B cell (primary cell): ENCODE measurements around the gene TBCCD1. TPM values are rescaled to one million over a fixed set of nuclear protein-coding genes. Genes with fewer than 3 reads are reported as not detected.
A peak's percentile ranks its signal among the peaks of the same experiment; 100 is the strongest.

ENCODE experiments used
- ATAC-seq: fragments of 200-7000 bp; cut with Tn5 transposase; one replicate; pipeline ENCODE4 v1.10.0; 2021; ENCODE audit warnings: low read depth, mild to moderate bottlenecking, moderate number of reproducible peaks, moderate library complexity
- CTCF ChIA-PET: fragments of 350-600 bp; sonication (Branson Sonifier 250); formaldehyde crosslinking; loops from one replicate; lab custom pipeline; 2021; ENCODE audit warnings: antibody characterized with exemption, inconsistent platforms; lab: Charles Lee
- POLR2A ChIA-PET: fragments of 350-600 bp; sonication (Branson Sonifier 250); formaldehyde crosslinking; loops from one replicate; lab custom pipeline; 2021; ENCODE audit warnings: antibody characterized with exemption; lab: Charles Lee
- DNase-seq: peaks from one replicate; pipeline ENCODE4 v3.0.0; 2013
- H2AFZ ChIP-seq: 2 replicates; pipeline ENCODE4 v1.6.1; 2012; ENCODE audit warnings: mild to moderate bottlenecking, low read depth, low read length; ENCODE audit not compliant: insufficient read depth, poor library complexity, severe bottlenecking
- H3K27ac ChIP-seq, 2 donors: 1 replicate in 1 of 2; 2 replicates in 1 of 2; pipeline ENCODE4 v1.5.1; 2012 to 2013; ENCODE audit warnings: low read length in 2 of 2, mild to moderate bottlenecking in 2 of 2, moderate library complexity in 1 of 2
- H3K27me3 ChIP-seq, 4 experiments: fragments of 200-600 bp in 1 of 4; sonication (generic) in 1 of 4; replicated peaks in 1 of 4; 1 replicate in 2 of 4; 2 replicates in 2 of 4; pipeline versions ENCODE4 v1.6.1 to v1.7.0; 2013 to 2016; ENCODE audit warnings: low read length in 3 of 4, mild to moderate bottlenecking in 2 of 4, mixed read lengths in 1 of 4, moderate library complexity in 1 of 4; ENCODE audit not compliant: insufficient read depth in 4 of 4, control insufficient read depth in 3 of 4; ENCODE audit errors: control extremely low read depth in 1 of 4
- H3K36me3 ChIP-seq, 2 experiments: replicated peaks in 1 of 2; 1 replicate in 1 of 2; 2 replicates in 1 of 2; pipeline versions ENCODE4 v1.6.1 to v1.7.1; 2013; ENCODE audit warnings: low read length in 1 of 2; ENCODE audit not compliant: insufficient read depth in 2 of 2, control insufficient read depth in 1 of 2; ENCODE audit errors: control extremely low read depth in 1 of 2, extremely low read depth in 1 of 2
- H3K4me1 ChIP-seq, 2 donors: fragments of 200-600 bp in 1 of 2; sonication (generic) in 1 of 2; 1 replicate in 1 of 2; 2 replicates in 1 of 2; pipeline versions ENCODE4 v1.5.1 to v1.6.1; 2013 to 2017; ENCODE audit warnings: low read length in 2 of 2; ENCODE audit not compliant: control insufficient read depth in 2 of 2, insufficient read depth in 2 of 2
- H3K4me2 ChIP-seq: replicated peaks from 2 replicates; pipeline ENCODE3; 2012; ENCODE audit warnings: mild to moderate bottlenecking, low read depth, low read length; ENCODE audit not compliant: poor library complexity, severe bottlenecking
- H3K4me3 ChIP-seq, 5 experiments: fragments of 200-600 bp in 1 of 5; sonication (generic) in 1 of 5; 1 replicate in 3 of 5; 2 replicates in 2 of 5; pipeline versions ENCODE4 v1.5.1 to v1.7.0; 2011 to 2016; ENCODE audit warnings: low read length in 4 of 5, mild to moderate bottlenecking in 4 of 5, low read depth in 2 of 5, control low read depth in 1 of 5, moderate library complexity in 1 of 5; ENCODE audit not compliant: insufficient read depth in 1 of 5; ENCODE audit errors: control extremely low read depth in 1 of 5, extremely low read depth in 1 of 5
- H3K79me2 ChIP-seq: fragments of 200-600 bp; sonication (generic); one replicate; pipeline ENCODE4 v1.6.0; 2016; ENCODE audit warnings: low read length; ENCODE audit not compliant: control insufficient read depth, insufficient read depth
- H3K9ac ChIP-seq: fragments of 200-600 bp; sonication (generic); 2 replicates; pipeline ENCODE4 v1.6.1; 2017; ENCODE audit warnings: mild to moderate bottlenecking, low read length, moderate library complexity
- H3K9me3 ChIP-seq, 3 donors: one replicate each; pipeline versions ENCODE4 v1.6.1 to v1.7.1; 2013; ENCODE audit warnings: low read length in 2 of 3; ENCODE audit not compliant: control insufficient read depth in 2 of 3, insufficient read depth in 1 of 3; ENCODE audit errors: control extremely low read depth in 1 of 3
- H4K20me1 ChIP-seq: 2 replicates; pipeline ENCODE4 v1.6.0; 2012; ENCODE audit warnings: mild to moderate bottlenecking, low read length; ENCODE audit not compliant: insufficient read depth, control insufficient read depth, poor library complexity, severe bottlenecking
- H3K27ac Mint-ChIP-seq: one replicate; pipeline ENCODE4 v1.8.0; 2021; ENCODE audit warnings: mixed read lengths
- H3K27me3 Mint-ChIP-seq: one replicate; pipeline ENCODE4 v1.8.0; 2021; ENCODE audit warnings: mixed read lengths
- H3K4me1 Mint-ChIP-seq: one replicate; pipeline ENCODE4 v1.8.0; 2021; ENCODE audit warnings: mixed read lengths
- H3K4me3 Mint-ChIP-seq: one replicate; pipeline ENCODE4 v1.8.0; 2021; ENCODE audit warnings: mixed read lengths
- H3K9me3 Mint-ChIP-seq: one replicate; pipeline ENCODE4 v1.8.0; 2022; ENCODE audit warnings: mixed read lengths; ENCODE audit not compliant: insufficient read depth
- EZH2 ChIP-seq: IDR thresholded peaks from 2 replicates; pipeline ENCODE4 v1.6.1; 2012; ENCODE audit warnings: borderline replicate concordance, low read depth, mild to moderate bottlenecking, moderate library complexity, low read length; ENCODE audit not compliant: insufficient read depth, poor library complexity, severe bottlenecking
- WGBS: methylation state at CpG from one replicate; pipeline ENCODE4 v1.1.5; 2013; ENCODE audit warnings: missing lambda C conversion rate; ENCODE audit not compliant: insufficient coverage; 5-methylcytosine and 5-hydroxymethylcytosine counted together
- intact Hi-C: fragments of 100-400 bp; cut with micrococcal nuclease; formaldehyde crosslinking; loops from one replicate; pipeline ENCODE4 v1.10.0; 2022
- polyA plus RNA-seq: library from polyadenylated mRNA; depleted of rRNA; stranded (reverse); fragments of >200 nt; gene quantifications from 2 replicates; pipeline ENCODE4 v1.2.3, GENCODE V29; 2012
- total RNA-seq, 2 donors: library from RNA; stranded (reverse); fragments of 120-200 nt in 1 of 2; gene quantifications; 1 replicate in 1 of 2; 2 replicates in 1 of 2; pipeline versions ENCODE4 v1.2.3 to v1.2.4, GENCODE V29; 2013 to 2022
- TF ChIP-seq, protein P1 (sequence below): fragments of 200-600 bp; IDR thresholded peaks from one replicate; pipeline ENCODE4 v1.8.0; 2022; ENCODE audit warnings: antibody characterized with exemption, mild to moderate bottlenecking

Gene TBCCD1
- total and polyA plus RNA-seq, 2 donors (not counting 1 experiment from before 2014, with no cell fraction given): 15.9 to 17.3 TPM

DNA sequence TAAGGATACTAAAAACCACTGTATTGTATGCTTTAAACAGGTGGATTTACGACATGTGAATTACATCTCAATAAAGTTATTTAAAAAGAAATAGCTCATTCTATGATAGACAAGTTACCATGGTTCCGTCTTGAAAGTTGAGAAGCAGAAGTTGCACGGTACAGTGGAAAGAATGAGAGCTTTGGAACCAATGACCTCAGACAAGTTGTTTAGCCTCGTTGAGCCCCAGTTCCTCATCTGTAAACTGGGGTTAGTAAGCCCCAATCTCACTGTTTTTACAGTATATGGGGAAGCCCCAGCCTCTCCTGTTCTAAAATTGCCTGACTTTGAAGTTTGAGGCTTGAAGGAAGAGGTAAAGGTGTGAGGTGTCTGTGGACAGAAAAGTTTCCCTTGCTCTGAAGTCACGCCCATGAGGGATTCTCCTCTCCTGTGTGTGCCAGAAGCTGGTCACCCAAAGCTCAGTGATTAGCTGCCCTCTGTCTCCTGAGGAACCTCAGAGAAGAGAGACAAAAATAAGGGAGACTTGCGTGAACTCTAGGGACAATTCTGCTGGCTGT, 32.9 kb downstream of the TBCCD1 start:
- peak overlapping the region in 1 of 5 experiments; percentile 18 for H3K4me3 ChIP-seq
- H3K4me2 ChIP-seq: peak overlapping the region; percentile 72
- peaks cover 57 to 66% of the 10 kb centered on the region in 2 donors for H3K4me1 ChIP-seq
- no peaks in the 10 kb centered on the region for H4K20me1 ChIP-seq
- peak; percentile 80 for ATAC-seq
- H3K79me2 ChIP-seq: no peaks in the 10 kb centered on the region
- Mint-ChIP-seq H3K4me3 (peak overlapping the region; percentile 88), H3K9me3 (no peaks in the 10 kb centered on the region), H3K27me3 (no peaks in the 10 kb centered on the region), H3K4me1 (peaks cover 69% of the 10 kb centered on the region), H3K27ac (peak overlapping the region; percentile 94)
- H3K27ac ChIP-seq: peak overlapping the region; percentile 82 to 87
- TF ChIP-seq EZH2: no peak
- TF ChIP-seq, protein P1, sequence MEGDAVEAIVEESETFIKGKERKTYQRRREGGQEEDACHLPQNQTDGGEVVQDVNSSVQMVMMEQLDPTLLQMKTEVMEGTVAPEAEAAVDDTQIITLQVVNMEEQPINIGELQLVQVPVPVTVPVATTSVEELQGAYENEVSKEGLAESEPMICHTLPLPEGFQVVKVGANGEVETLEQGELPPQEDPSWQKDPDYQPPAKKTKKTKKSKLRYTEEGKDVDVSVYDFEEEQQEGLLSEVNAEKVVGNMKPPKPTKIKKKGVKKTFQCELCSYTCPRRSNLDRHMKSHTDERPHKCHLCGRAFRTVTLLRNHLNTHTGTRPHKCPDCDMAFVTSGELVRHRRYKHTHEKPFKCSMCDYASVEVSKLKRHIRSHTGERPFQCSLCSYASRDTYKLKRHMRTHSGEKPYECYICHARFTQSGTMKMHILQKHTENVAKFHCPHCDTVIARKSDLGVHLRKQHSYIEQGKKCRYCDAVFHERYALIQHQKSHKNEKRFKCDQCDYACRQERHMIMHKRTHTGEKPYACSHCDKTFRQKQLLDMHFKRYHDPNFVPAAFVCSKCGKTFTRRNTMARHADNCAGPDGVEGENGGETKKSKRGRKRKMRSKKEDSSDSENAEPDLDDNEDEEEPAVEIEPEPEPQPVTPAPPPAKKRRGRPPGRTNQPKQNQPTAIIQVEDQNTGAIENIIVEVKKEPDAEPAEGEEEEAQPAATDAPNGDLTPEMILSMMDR: no peak
- DNase-seq: peak; percentile 92
- intact Hi-C loops: loop anchor here (1.0 to 5.0 kb wide), 7 partner anchors 15 to 596 kb away; partner anchors contain the start of genes DGKG, DNAJB11, ETV5 and TRA2B
- H3K36me3 ChIP-seq: peaks cover 0 to 6% of the 10 kb centered on the region in 2 experiments
- peaks cover 0 to 11% (median 5%) of the 10 kb centered on the region in 4 experiments for H3K27me3 ChIP-seq
- H3K9ac ChIP-seq: peak overlapping the region; percentile 35
- POLR2A ChIA-PET: interaction anchor here (1.0 to 2.0 kb wide), 6 partner anchors 8 to 596 kb away, joined by 3 to 8 read pairs (median 4); partner anchors contain the start of genes EIF4A2, TBCCD1 and TRA2B
- no peaks in the 10 kb centered on the region for H3K9me3 ChIP-seq
- WGBS: 13% methylated on average over 4 of the region's 6 CpGs
- no peak overlapping the region for H2AFZ ChIP-seq
- CTCF ChIA-PET: interaction anchor here (0.7 to 13.9 kb wide), 17 partner anchors 8 to 556 kb away, joined by 3 to 559 read pairs (median 3); partner anchors contain the start of gene DNAJB11

DNA sequence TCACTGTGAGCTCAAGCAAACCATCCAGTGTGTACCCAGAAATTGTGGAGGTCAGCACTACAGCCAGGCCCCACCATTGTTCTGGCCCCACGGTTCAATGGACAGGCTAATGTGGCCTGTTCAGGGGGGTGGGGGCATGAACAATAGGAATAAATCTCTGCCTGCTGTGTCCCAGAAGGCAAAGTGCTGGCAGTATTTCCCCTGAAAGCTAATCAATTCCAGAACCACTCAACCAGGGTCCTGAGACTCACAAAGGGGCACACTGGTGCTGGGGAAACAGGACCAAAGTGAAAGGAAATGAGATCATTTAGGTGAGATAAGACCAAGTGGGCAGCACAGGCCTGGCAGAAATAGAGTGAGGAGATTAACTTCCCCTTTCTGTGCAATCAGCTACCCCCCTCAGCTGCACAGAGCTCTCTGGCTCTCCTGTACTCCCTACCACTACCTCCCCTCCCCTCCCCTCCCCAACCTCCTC, 34.5 kb downstream of the TBCCD1 start:
- Histone ChIP-seq H3K27ac (peak overlapping the region; percentile 82 to 84), H4K20me1 (no peaks in the 10 kb centered on the region), H2AFZ (peak overlapping the region; percentile 47), H3K27me3 (peaks cover 0 to 9% (median 2%) of the 10 kb centered on the region in 4 experiments), H3K9me3 (peaks cover 0 to 5% (median 2%) of the 10 kb centered on the region in 3 donors), H3K9ac (peak overlapping the region; percentile 50), H3K4me1 (peaks cover 67 to 75% of the 10 kb centered on the region in 2 donors), H3K4me3 (peak overlapping the region in 1 of 5 experiments; percentile 31), H3K36me3 (no peaks in the 10 kb centered on the region), H3K79me2 (no peaks in the 10 kb centered on the region), H3K4me2 (peak overlapping the region; percentile 72)
- Mint-ChIP-seq H3K4me1 (peaks cover 83% of the 10 kb centered on the region), H3K4me3 (peak overlapping the region; percentile 60), H3K27me3 (no peaks in the 10 kb centered on the region), H3K9me3 (no peaks in the 10 kb centered on the region), H3K27ac (peak overlapping the region; percentile 94)
- TF ChIP-seq, protein P1: no peak
- TF ChIP-seq EZH2: no peak
- ChIA-PET CTCF (interaction anchor here (0.8 to 13.9 kb wide), 7 partner anchors 8 to 588 kb away, joined by 3 to 559 read pairs (median 4); no protein-coding TSS in a partner anchor), POLR2A (interaction anchor here (0.8 to 1.2 kb wide), 2 partner anchors 38 to 171 kb away, joined by 3 read pairs; partner anchors contain the start of genes DGKG and DNAJB11)
- intact Hi-C loops: loop anchor here (5.0 kb wide), 1 partner anchor 170 kb away; the partner anchor contains the start of gene DGKG
- WGBS: 10% methylated on average over 1 of the region's 1 CpG
- peak; percentile 76 for DNase-seq
- peak; percentile 67 for ATAC-seq
